ENCODE data around the gene KRTAP3-1.

DNA sequence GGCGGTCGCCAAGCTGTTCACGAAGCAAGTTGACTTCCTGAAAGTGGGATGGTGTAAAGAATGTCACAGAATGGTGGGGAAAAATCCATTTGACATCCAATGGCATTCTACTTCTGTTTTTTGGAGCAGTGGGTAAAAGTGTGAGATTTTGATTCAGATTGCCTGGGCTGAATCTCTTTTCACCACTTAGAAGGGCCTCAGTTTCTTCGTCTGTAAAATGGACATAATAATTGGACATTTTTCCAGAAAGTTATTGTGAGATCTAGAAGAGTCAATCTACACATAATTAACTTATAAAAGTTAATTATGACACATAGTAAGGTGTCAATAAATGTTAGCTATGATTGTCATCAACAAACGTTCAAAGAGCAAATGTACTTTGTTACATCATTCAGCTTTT is 27.8 kb downstream of the KRTAP3-1 start:
- TF ChIP-seq GATA2 (IDR thresholded peaks at IDR 0.05; ENCODE audit: low read depth, low read length) (no peak), GATA3 (IDR thresholded peaks at IDR 0.05; ENCODE audit: low read depth, low read length) (no peak)
